Omental fat pad (tissue), 4 donors: ENCODE data around the gene ZNF599. TPM values are rescaled to one million over a fixed set of nuclear protein-coding genes. Genes with fewer than 3 reads are reported as not detected.

Experiments
- ATAC-seq: fragments of 150-250 bp; one replicate; pipeline ENCODE4 v1.9.1; 2016; ENCODE audit warnings: mild to moderate bottlenecking, moderate library complexity; ENCODE audit not compliant: low FRiP score
- DNase-seq: peaks from one replicate; pipeline ENCODE4 v3.0.0-alpha.2; 2019; ENCODE audit warnings: low spot score
- CTCF ChIP-seq, 3 donors: fragments of 450-650 bp; IDR thresholded peaks; one replicate each; pipeline ENCODE4 v1.5.1; 2016 to 2017; ENCODE audit warnings: antibody characterized with exemption in 3 of 3, mild to moderate bottlenecking in 3 of 3, moderate library complexity in 2 of 3
- total RNA-seq, 4 donors: library from RNA; depleted of rRNA; stranded (reverse); fragments of >200 nt; gene quantifications; one replicate each; pipeline ENCODE4 v1.1.0, GENCODE V29; 2016

Gene ZNF599
- total RNA-seq, 4 donors from 2014 or later = 3.5 to 9.9 (median 4.6) TPM

DNA sequence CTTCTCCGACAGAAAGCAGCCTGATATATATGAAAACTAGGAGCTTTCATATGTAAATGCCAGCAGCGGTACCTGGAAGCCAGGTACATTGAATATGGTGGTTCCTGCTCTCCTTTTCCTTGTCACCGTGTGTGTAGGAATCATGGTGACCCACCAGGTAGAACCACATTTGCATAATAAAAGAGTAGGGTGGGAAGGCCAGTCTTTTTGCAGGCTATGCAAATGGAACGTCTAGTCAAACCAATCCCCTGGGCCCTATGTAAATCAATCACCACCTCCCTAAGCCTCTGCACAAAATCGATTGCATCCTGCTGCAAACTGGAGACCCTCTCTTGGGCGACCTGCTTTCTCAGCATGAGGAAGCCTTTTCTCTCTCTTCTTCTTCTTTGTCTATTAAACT, 61.1 kb downstream of the ZNF599 start:
- ATAC-seq (no peak), DNase-seq (no peak)
- no peak for TF ChIP-seq CTCF (IDR thresholded peaks at IDR 0.05)

Other genes with a start within 250 kb of the ZNF599 start
- gene SCGB2B2, start 96.1 kb downstream of the ZNF599 start, total RNA-seq = under 1 TPM in 3 of 4 donors, not detected in 1; 0.37 to 0.88 (median 0.48) TPM
- gene ZNF302, start 95.5 kb downstream of the ZNF599 start, total RNA-seq = 10 to 100 TPM; 11.8 to 40.8 (median 19.9) TPM
- gene ZNF181, start 39.0 kb downstream of the ZNF599 start, total RNA-seq = 10 to 100 TPM in 3 of 4 donors, 1 to 10 TPM in 1; 8.3 to 34.8 (median 17.6) TPM
- gene ZNF30, start 153.7 kb upstream of the ZNF599 start, total RNA-seq = 1 to 10 TPM in 2 of 4 donors, under 1 TPM in 2; 0.93 to 3.9 (median 1.5) TPM
- 10 to 100 TPM in 2 of 4 donors, 1 to 10 TPM in 2; 3.7 to 29.3 (median 8.7) TPM for gene ZNF792, start 191.0 kb upstream of the ZNF599 start, total RNA-seq
- 10 to 100 TPM; 34.7 to 70.7 (median 43.3) TPM for gene GRAMD1A, start 227.1 kb upstream of the ZNF599 start, total RNA-seq